Retinal pigment epithelial cell (primary cell): ENCODE data around the gene NRBP1.

Experiments
- DNase-seq: peaks from one replicate; pipeline ENCODE4 v3.0.0-alpha.2; 2010; ENCODE audit warnings: low read depth
- H3K4me3 ChIP-seq: 2 replicates; pipeline ENCODE4 v1.5.1; 2011; ENCODE audit warnings: mild to moderate bottlenecking, low read length, control low read depth, moderate library complexity
- TF ChIP-seq, protein P1 (sequence below): conservative IDR thresholded peaks from 2 replicates; pipeline ENCODE4 v1.5.1; 2011; ENCODE audit warnings: low read depth, low read length, control low read depth, inconsistent platforms

The NRBP1 gene

DNA sequence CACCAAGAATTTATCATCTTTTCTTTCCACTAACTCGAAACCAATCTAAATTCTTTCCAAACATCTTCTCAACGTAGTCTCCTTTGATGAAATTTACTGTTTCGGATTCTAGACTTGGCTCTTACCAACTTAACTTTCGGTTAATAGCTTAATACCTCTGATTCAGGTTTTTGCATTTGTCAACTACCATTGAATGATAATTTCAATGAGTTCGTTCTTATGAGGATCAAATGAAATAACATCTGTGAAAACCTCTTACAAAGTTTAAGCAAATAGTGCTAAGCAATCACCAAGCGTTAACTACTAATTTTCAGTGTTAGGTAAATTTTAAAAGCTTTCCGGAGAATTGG, 593 bp upstream of the NRBP1 start:
- TF ChIP-seq, protein P1, sequence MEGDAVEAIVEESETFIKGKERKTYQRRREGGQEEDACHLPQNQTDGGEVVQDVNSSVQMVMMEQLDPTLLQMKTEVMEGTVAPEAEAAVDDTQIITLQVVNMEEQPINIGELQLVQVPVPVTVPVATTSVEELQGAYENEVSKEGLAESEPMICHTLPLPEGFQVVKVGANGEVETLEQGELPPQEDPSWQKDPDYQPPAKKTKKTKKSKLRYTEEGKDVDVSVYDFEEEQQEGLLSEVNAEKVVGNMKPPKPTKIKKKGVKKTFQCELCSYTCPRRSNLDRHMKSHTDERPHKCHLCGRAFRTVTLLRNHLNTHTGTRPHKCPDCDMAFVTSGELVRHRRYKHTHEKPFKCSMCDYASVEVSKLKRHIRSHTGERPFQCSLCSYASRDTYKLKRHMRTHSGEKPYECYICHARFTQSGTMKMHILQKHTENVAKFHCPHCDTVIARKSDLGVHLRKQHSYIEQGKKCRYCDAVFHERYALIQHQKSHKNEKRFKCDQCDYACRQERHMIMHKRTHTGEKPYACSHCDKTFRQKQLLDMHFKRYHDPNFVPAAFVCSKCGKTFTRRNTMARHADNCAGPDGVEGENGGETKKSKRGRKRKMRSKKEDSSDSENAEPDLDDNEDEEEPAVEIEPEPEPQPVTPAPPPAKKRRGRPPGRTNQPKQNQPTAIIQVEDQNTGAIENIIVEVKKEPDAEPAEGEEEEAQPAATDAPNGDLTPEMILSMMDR, result no peak
- peak overlapping the region; percentile 90 for H3K4me3 ChIP-seq

DNA sequence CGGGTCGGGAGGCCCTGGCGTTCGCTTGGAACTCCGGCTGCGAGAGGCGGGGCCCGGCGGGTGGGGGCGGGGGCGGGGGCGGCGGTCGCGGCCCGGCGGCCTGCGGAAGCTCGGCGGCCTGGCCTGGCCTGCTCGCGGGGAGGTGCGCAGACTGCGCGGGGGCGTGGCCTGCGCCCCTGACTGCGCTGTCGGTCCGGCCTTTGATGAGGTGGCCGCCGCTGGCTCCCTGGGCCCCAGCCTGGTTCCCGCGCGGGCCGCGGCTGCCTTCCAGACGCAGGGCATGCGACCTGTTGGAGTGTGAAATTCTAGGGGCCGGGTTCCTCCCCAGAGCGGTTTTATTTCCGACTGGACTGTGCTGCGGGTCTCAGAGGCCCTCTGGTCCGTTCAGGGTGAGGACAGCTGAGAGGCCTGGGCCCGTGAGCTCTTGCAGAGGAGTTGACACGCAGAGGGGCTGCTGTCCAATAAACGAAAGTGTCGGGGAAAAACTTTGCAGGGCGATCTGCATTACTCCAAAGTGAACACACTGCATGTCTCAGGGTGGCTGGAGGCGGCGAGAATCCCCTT, 629 bp downstream of the NRBP1 start:
- peak; percentile 40 for DNase-seq
- H3K4me3 ChIP-seq, result peak overlapping the region; percentile 90
- TF ChIP-seq, protein P1, result no peak

More for the DNA sequence above, 593 bp upstream of the NRBP1 start:
- no peak for DNase-seq

DNA sequence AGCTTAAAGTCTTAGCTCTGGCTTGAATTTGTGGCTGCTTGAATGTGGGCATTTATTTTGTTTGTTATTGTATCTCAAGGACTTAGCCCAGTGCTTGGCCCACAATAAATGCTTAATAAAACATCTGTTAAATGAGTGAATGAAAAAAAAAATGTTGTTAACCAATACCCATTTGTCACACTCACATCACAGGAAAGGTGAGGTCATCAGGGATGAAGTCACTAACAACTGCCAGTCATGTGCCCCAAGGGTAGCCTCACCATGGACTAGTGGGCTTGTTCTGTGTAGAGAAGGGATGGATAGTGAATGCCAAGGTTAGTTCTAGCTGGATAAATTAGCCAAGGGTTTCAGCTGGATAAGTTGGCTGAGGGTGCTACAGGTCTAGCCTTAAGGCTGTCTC, 3.0 kb downstream of the NRBP1 start:
- TF ChIP-seq, protein P1, result no peak
- no peak for DNase-seq
- H3K4me3 ChIP-seq, result no peak overlapping the region

DNA sequence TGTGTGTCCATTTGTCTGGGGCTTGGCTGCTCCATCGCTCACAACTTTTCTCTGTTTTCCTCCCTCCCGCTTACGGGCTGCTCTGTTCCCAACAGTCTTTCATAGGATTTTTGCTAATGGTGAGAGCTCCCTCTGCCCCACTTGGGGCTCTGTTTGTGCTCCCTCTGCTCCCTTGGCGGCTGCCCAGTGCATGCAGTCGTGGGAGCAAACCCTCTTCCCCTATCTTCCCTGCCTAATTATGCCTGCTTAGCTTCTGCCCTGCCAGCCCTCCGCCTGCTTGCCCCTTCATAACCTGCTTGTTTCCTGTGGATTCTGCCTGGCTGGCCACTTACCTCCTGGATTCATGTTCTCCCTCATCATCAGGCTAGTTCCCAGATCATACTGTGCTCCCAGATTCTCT, 7.2 kb downstream of the NRBP1 start:
- no peak for DNase-seq
- TF ChIP-seq, protein P1, result no peak
- H3K4me3 ChIP-seq, result no peak overlapping the region

DNA sequence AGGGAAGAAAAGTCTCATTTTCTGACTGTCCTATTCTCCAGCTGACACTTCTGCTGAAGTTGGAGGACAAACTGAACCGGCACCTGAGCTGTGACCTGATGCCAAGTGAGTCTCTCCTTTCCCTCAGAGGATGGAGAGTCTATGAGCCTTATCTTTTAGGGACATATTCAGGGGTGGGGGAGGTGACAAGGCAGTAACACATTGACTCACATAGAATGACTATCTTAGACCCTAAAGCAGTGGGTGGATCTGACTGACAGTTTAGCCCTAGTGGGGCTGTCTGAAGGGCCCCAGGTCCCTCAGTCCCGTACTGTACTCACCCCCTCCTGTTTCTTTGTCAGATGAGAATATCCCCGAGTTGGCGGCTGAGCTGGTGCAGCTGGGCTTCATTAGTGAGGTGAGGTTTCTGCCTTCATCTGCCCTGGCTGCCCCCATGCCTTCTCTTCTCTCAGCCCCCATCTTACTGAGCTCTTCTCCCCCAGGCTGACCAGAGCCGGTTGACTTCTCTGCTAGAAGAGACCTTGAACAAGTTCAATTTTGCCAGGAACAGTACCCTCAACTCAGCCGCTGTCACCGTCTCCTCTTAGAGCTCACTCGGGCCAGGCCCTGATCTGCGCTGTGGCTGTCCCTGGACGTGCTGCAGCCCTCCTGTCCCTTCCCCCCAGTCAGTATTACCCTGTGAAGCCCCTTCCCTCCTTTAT, 12.9 kb downstream of the NRBP1 start:
- no peak for DNase-seq
- TF ChIP-seq, protein P1, result no peak
- H3K4me3 ChIP-seq, result no peak overlapping the region

DNA sequence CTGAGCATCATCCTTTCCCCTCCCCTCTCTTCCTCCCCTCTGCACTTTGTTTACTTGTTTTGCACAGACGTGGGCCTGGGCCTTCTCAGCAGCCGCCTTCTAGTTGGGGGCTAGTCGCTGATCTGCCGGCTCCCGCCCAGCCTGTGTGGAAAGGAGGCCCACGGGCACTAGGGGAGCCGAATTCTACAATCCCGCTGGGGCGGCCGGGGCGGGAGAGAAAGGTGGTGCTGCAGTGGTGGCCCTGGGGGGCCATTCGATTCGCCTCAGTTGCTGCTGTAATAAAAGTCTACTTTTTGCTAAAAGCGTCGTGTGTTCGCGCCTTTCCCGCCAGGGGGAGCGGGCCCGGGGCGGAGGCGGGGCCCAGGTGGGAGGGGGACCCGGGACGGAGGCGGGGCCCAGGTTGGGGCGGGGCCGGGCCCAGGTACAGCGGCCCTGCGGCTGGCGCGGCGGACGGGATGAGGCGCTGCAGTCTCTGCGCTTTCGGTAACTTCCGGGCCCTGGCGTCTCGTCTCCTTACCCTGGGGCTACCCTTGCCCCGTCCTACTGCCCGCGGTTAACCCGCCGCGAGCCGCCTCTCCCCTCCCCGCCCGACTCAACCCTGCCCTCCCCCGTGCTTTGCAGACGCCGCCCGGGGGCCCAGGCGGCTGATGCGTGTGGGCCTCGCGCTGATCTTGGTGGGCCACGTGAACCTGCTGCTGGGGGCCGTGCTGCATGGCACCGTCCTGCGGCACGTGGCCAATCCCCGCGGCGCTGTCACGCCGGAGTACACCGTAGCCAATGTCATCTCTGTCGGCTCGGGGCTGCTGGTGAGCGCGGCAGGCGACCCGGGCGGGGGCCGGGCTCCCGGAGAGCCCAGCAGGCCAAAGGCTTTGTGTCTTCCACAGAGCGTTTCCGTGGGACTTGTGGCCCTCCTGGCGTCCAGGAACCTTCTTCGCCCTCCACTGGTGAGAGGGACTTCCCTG, 13.8 kb downstream of the NRBP1 start, which contains the start of gene KRTCAP3:
TSS of gene KRTCAP3 (plus strand) at position 424 of the 962 bp plus-strand sequence. CDS start at position 456, 32 bp downstream.
- no peak for DNase-seq
- H3K4me3 ChIP-seq, result peak within 1 kb of the TSS; percentile 27
- TF ChIP-seq, protein P1, result peak; percentile 40
